ENCODE data around the gene CD19.
"Not testable (repeated sequence)": the region's sequence is repeated elsewhere in the genome, so short reads cannot be mapped to it uniquely, and the experiment has no call there.

Gene CD19

DNA sequence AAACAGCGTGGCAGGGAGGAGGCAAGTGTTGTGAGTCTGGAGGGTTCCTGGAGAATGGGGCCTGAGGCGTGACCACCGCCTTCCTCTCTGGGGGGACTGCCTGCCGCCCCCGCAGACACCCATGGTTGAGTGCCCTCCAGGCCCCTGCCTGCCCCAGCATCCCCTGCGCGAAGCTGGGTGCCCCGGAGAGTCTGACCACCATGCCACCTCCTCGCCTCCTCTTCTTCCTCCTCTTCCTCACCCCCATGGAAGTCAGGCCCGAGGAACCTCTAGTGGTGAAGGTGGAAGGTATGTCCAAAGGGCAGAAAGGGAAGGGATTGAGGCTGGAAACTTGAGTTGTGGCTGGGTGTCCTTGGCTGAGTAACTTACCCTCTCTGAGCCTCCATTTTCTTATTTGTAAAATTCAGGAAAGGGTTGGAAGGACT lies at the start of gene CD19:
TSS of gene CD19 (plus strand) at position 171 of the 425 bp plus-strand sequence. CDS start at position 201, 30 bp downstream.
- no peak for DNase-seq (ENCODE audit: low read depth)
- no peak for TF ChIP-seq CTCF (IDR thresholded peaks at IDR 0.05; ENCODE audit: low read length, missing control alignments)
- no peak within 1 kb of the TSS for H3K4me3 ChIP-seq (replicated peaks; ENCODE audit: low read depth, low read length)

DNA sequence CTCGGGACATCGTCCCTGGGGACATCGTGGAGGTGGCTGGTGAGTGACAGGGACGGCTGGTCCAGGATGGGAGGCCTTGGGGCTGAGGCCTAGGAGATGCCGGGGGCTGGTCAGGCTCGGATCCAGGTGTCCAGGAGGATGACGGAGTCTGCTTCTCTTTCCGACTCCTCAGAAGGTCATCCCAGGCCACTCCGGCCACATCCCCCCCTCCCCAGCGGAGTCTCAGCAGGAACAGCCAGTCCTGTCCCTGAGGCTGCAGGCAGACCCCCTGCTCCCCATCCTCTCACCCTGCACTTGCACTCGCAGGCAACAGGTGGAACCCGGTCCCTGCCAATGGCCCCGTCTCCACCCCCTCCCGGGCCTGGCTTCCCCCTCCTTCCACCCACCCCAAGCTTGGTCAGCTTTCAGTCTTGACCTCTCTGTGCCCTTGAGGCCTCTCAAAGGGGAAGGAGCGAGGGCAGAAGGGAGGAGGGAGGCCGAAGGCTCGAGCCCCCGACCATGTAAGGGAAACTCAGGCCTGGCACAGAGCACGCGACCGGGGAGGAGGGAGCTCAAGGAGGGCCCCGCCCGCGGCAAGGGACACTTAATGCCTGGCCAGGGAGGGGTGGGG lies 49.1 kb upstream of the CD19 start:
- DNase-seq (ENCODE audit: low read depth), result no peak
- TF ChIP-seq CTCF (IDR thresholded peaks at IDR 0.05; ENCODE audit: low read length, missing control alignments), result no peak
- H3K4me3 ChIP-seq (replicated peaks; ENCODE audit: low read depth, low read length), result no peak overlapping the region

DNA sequence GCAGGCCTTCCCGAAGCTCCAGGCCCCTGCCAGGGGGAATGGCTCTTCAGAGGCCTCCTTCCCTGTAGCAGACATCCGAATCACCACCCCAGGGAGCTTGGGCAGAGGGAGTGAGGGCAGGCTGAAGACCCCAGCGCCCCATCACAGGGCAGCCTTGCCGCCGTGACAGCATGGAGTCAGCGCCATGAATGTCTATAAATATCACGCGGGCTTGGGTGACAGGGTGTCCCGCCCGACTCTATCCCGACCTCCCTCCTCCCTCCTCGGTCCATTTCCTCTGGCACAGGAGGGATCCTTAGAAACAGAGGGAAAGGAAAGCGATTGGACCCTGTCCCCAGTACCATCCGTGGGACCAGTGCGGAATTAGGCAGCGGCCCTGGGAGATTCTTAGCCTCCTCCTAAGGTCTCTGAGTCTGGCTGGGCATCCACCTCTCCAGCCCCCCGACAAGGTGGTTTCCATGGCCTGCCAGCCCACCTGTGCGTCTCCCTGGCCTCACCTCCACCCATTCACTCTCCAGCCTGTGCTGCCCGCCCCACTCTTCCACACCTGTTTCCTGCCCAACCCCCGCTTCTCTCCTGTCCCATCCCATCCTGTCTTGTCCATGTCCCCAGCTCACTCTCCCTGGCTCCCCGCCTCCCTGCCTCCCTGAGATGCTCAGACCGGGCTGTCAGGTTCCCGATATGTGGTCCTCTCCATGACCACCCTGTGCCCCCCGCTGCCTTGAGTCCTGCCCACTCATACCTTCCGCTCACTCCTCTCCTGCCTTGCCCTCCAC lies 48.4 kb upstream of the CD19 start:
- H3K4me3 ChIP-seq (replicated peaks; ENCODE audit: low read depth, low read length), result no peak overlapping the region
- no peak for TF ChIP-seq CTCF (IDR thresholded peaks at IDR 0.05; ENCODE audit: low read length, missing control alignments)
- no peak for DNase-seq (ENCODE audit: low read depth)

DNA sequence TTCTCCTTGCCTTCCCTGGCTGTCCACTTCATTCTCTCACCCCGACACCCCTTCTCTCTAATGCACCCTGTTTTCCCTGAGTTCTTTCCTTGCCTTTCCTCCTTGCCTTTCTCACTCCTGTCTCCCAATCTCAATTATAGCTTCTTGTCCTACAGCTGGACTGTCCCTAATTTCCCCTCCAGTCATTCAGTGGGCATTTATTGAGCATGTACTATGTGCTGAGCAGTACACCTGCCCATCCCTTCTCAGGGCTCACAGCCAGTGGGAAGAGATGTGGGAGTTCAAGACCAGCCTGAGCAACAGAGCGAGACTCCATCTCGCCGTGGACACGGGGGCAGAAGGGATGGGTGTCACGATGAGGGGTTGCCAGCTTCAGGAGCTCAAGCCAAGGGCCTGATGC lies 47.7 kb upstream of the CD19 start:
- no peak for DNase-seq (ENCODE audit: low read depth)
- no peak for TF ChIP-seq CTCF (IDR thresholded peaks at IDR 0.05; ENCODE audit: low read length, missing control alignments)
- no peak overlapping the region for H3K4me3 ChIP-seq (replicated peaks; ENCODE audit: low read depth, low read length)

GRCh38 chr16:28886945-28887344 lies 44.8 kb upstream of the CD19 start:
- no peak overlapping the region for H3K4me3 ChIP-seq (replicated peaks; ENCODE audit: low read depth, low read length)
- DNase-seq (ENCODE audit: low read depth), result no peak
- no peak for TF ChIP-seq CTCF (IDR thresholded peaks at IDR 0.05; ENCODE audit: low read length, missing control alignments)

- not testable (repeated sequence) for H3K4me3 ChIP-seq (replicated peaks; ENCODE audit: low read depth, low read length); DNase-seq (ENCODE audit: low read depth)
Measured at GRCh38 chr16:28890355-28890754, 41.4 kb upstream of the CD19 start.

DNA sequence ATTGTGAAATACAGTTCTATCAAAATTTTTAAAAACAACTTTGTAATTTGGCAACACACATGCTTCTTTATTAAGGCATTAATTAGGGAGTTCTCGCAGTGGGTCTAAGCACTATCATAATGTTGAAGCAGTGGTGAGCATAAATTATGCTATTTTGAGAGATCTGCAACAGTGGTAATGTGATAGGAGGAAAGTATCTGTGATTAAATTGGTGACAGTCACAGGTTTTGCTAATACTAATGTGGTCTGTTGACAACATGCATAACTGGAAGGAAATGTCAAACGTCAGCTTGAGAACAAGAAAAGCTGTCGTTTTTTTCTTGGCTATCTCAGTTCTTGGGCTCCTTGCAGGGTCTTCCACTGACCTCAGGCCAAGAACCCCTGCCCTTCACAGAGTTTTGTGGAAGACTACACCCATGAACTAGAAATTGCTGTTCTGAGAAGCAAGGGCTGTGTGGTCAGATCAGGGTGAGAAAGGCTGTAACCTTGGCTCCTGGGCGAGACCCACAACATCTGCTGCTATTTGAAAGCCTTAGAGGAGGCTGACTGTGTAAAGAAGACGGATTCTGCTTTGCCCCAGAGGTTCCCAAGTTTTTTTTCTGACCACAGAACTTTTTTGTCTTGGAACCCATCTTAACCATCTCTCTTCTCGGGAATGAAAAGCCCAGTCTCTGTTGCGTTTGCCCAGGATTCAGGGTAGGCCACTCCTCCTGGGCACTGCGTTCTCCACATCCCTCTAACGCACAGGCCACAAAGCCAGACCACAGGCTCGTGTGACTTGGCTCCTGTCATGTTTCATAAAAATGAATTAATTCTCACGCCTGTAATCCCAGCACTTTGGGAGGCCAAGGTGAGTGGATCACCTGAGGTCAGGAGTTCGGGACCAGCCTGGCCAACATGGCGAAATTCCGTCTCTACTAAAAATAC lies 39.5 kb upstream of the CD19 start:
- no peak for TF ChIP-seq CTCF (IDR thresholded peaks at IDR 0.05; ENCODE audit: low read length, missing control alignments)
- H3K4me3 ChIP-seq (replicated peaks; ENCODE audit: low read depth, low read length), result no peak overlapping the region
- no peak for DNase-seq (ENCODE audit: low read depth)

All from fibroblast of pulmonary artery (primary cell).